ENCODE measurements around the gene C17orf107.

The C17orf107 gene

DNA sequence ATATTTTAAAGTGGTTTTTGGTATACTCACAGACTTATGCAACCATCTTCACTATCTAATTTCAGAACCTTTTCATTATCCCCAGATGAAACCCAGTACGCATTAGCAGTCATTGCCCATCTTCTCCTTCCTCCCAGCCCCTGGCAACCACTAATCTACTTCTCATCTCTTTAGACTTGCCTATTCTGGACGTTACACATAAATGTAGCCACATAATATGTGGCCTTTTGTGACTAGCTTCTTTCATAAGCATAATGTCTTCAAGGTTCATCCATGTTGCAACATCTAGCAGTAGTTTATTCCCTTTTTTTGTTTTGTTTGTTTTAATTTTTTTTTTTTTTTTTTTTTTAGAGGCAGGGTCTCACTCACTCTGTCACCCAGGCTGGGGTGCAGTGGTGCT is 28.5 kb upstream of the C17orf107 start:
- in situ Hi-C loops (cut with HindIII; ENCODE audit: low sequenced_read_pairs) = no loop called here

- in situ Hi-C loops (cut with HindIII; ENCODE audit: low sequenced_read_pairs) = no loop called here
Measured at GRCh38 chr17:4872786-4873185, 26.6 kb upstream of the C17orf107 start.

- in situ Hi-C loops (cut with HindIII; ENCODE audit: low sequenced_read_pairs) = no loop called here
Measured at GRCh38 chr17:4877089-4877488, 22.2 kb upstream of the C17orf107 start.

GRCh38 chr17:4879601-4880000 is 19.7 kb upstream of the C17orf107 start:
- in situ Hi-C loops (cut with HindIII; ENCODE audit: low sequenced_read_pairs) = no loop called here

DNA sequence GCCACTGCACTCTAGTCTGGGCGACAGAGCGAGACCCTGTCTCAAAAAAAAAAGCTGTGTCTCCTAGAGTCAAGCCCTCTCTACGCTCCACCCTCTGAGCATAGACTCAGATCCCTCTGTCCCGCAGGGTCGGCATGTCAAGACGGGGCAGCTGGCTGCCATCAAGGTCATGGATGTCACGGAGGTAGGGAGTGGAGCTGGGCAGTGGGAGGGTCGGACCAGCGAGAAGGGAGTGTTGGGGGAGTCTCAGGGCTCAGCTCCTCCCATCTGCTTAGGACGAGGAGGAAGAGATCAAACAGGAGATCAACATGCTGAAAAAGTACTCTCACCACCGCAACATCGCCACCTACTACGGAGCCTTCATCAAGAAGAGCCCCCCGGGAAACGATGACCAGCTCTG is 18.5 kb upstream of the C17orf107 start:
- in situ Hi-C loops (cut with HindIII; ENCODE audit: low sequenced_read_pairs) = no loop called here

DNA sequence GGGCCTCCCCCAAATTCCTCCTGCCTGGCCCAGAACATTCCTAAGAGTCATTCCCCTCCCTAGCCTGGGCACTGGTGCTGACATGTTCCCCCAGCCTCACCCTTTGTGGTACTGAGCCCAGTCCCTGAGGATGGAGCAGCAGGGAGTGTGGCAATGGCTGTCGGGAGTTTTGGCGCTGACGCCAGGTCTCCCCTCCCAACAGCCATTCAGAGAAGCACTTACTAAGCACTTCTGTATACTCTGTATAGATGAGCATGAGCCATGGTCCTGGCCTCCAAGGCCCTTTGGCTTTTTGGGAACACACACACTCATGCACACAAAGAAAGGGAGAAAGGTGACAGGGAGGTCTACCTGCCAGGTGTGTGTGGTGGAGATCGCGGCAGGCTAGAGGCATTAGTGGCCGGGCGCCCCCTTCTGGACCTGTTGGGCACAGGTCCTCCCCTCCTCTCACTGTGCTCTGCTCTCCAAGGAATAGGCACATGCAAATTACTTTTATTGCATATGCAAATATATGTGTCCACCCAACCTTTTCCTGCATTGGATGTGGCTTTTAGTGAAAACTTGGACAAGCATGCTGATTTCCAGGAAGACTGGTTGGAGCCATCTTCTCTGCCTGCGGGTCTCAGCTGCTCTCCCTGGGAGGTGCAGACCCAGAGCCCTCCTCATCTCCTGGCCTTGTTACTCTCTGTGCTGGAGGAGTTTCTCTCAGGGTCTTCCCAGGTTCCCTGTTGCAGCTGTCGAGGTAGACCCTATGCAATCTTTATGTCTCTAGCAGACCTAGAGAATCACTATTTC is 17.4 kb upstream of the C17orf107 start:
- in situ Hi-C loops (cut with HindIII; ENCODE audit: low sequenced_read_pairs) = no loop called here

DNA sequence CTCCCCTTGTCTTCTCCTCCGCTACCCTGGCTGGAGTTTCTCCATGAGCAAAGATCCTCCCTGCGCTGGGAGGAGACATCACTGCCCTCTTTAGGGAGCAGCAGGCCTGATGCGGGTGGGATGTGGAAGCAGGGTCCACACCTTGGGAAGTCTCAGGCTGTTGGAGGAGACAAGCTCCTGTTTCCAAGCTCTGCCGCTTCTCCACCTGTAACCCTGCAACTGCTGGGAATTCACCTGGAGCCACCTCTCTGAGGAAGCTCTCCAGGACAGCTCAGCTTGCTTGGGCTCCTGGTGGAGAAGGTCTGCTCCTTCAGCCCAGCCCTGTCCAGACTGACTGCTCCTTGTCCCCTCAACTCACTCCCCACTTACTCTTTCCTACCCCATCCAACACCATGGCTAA is 14.8 kb upstream of the C17orf107 start:
- in situ Hi-C loops (cut with HindIII; ENCODE audit: low sequenced_read_pairs) = no loop called here

- in situ Hi-C loops (cut with HindIII; ENCODE audit: low sequenced_read_pairs) = no loop called here
Measured at GRCh38 chr17:4886830-4887229, 12.5 kb upstream of the C17orf107 start.

DNA sequence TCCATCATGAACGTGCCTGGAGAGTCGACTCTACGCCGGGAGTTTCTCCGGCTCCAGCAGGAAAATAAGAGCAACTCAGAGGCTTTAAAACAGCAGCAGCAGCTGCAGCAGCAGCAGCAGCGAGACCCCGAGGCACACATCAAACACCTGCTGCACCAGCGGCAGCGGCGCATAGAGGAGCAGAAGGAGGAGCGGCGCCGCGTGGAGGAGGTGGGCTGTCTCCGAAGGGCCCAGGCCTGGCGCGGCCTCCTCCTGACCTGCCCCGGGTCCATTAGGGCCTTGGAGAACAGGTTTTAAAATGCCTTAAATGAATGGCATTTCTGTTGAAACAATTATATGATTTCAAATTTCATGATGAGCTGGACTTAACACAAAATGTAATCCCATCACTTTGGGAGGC is 11.8 kb upstream of the C17orf107 start:
- in situ Hi-C loops (cut with HindIII; ENCODE audit: low sequenced_read_pairs) = no loop called here

DNA sequence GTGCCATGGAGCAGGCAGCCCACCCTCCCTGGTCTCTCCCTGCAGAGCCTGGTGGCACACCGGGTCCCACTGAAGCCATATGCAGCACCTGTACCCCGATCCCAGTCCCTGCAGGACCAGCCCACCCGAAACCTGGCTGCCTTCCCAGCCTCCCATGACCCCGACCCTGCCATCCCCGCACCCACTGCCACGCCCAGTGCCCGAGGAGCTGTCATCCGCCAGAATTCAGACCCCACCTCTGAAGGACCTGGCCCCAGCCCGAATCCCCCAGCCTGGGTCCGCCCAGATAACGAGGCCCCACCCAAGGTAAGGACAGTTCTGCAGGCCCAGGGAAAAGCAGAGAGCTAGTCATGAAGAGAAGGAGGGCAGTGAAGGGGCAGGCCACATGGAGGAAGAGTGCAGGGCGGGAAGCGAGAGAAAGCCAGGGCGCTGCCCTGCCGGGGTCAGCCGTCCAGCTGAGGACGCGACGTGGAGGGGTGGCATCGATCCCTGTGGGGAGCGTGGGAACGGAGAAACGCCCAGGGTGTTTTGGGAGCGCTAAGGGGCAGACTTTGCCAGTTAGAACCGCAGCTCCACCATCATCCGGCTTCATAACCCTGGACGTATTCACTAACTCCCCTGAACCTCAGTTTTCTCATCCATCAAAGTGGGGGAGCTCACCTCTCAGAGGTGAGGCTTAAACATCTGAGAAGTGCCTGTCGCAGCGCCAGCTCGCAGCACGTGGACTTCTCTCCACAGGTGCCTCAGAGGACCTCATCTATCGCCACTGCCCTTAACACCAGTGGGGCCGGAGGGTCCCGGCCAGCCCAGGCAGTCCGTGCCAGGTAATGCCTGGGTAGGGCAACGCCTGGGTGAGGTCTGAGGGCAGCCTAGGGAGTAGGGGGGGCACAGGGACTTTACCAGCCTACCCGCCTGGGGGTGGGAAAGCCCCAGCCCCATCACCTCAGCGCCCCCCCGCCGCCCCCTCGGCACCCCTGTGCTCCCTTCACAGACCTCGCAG is 7.6 kb upstream of the C17orf107 start:
- in situ Hi-C loops (cut with HindIII; ENCODE audit: low sequenced_read_pairs) = no loop called here

- in situ Hi-C loops (cut with HindIII; ENCODE audit: low sequenced_read_pairs) = no loop called here
Measured at GRCh38 chr17:4892499-4893221, 6.7 kb upstream of the C17orf107 start.

DNA sequence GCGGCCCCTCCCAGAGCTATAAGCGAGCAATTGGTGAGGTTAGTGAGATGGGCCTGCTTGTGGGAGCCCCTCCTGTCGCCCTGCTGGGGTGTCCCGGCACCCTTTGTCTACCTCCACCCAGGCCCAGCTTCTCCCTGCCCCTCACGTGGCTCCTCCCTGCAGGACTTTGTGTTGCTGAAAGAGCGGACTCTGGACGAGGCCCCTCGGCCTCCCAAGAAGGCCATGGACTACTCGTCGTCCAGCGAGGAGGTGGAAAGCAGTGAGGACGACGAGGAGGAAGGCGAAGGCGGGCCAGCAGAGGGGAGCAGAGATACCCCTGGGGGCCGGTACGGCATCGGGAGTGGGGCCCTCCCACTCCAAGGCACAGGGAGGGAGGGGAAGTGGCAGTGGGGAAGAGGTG is 6.1 kb upstream of the C17orf107 start:
- in situ Hi-C loops (cut with HindIII; ENCODE audit: low sequenced_read_pairs) = no loop called here

DNA sequence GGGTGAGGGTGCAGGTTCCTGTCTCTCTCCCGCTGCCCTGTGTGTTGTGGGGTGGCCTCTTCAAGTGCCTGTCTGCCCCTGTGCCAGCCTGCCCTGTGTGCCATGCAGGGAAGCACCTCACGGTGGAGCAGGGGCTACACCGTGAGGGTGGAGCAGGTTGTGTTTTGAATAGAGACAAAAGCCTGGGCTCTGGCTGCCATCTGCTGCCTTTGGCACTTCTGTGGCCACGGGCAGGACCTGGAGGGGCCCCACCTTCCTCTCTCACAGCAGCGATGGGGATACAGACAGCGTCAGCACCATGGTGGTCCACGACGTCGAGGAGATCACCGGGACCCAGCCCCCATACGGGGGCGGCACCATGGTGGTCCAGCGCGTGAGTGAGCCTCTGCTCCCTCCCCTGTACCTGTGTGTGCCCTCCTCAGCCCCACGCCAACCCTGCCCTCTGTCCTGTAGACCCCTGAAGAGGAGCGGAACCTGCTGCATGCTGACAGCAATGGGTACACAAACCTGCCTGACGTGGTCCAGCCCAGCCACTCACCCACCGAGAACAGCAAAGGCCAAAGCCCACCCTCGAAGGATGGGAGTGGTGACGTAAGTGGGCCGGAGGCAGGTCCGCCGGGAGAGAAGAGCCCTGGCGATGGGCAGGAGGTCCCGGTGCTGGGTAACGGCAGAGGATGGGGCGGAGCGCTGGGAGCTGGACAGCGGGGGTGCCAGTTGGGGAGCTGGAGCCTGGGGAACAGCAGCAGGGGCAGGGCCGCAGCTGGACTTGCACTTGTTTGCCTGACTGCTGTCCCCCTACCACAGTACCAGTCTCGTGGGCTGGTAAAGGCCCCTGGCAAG is 5.4 kb upstream of the C17orf107 start:
- in situ Hi-C loops (cut with HindIII; ENCODE audit: low sequenced_read_pairs) = no loop called here

- in situ Hi-C loops (cut with HindIII; ENCODE audit: low sequenced_read_pairs) = no loop called here
Measured at GRCh38 chr17:4895121-4895520, 4.2 kb upstream of the C17orf107 start.

- in situ Hi-C loops (cut with HindIII; ENCODE audit: low sequenced_read_pairs) = no loop called here
Measured at GRCh38 chr17:4895657-4896331, 3.5 kb upstream of the C17orf107 start.

DNA sequence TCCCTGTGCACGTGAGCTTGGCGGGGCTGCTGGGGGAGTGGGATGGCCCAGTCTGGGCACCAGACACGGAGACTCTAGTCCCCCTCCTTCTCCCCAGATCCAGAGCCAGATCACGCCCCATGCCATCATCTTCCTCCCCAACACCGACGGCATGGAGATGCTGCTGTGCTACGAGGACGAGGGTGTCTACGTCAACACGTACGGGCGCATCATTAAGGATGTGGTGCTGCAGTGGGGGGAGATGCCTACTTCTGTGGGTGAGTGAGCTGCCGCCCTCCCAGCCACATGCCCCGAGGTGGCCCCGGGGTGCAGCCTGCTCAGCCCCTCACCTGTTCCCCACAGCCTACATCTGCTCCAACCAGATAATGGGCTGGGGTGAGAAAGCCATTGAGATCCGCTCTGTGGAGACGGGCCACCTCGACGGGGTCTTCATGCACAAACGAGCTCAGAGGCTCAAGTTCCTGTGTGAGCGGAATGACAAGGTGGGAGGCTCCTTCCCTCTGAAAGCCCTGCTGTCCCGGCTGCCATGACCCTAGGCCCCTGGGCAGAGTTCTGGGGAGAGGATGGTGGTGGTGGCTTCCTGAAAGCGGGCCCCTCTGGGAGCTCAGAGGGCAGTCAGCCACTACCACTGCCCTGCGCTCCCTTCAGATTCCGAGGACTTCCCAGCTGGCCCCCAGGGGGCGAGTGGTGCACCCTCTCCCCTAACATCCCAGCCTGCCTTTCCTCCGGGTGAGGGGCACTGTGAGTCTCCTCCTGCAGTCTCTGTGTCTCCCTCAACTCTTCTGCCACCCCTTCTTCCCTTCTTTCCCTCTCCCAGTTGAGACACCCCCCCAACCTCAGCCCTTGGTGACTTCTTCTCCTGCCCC is 2.8 kb upstream of the C17orf107 start:
- in situ Hi-C loops (cut with HindIII; ENCODE audit: low sequenced_read_pairs) = no loop called here

DNA sequence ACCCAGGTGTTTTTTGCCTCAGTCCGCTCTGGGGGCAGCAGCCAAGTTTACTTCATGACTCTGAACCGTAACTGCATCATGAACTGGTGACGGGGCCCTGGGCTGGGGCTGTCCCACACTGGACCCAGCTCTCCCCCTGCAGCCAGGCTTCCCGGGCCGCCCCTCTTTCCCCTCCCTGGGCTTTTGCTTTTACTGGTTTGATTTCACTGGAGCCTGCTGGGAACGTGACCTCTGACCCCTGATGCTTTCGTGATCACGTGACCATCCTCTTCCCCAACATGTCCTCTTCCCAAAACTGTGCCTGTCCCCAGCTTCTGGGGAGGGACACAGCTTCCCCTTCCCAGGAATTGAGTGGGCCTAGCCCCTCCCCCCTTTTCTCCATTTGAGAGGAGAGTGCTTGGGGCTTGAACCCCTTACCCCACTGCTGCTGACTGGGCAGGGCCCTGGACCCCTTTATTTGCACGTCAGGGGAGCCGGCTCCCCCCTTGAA is 2.1 kb upstream of the C17orf107 start:
- in situ Hi-C loops (cut with HindIII; ENCODE audit: low sequenced_read_pairs) = no loop called here

DNA sequence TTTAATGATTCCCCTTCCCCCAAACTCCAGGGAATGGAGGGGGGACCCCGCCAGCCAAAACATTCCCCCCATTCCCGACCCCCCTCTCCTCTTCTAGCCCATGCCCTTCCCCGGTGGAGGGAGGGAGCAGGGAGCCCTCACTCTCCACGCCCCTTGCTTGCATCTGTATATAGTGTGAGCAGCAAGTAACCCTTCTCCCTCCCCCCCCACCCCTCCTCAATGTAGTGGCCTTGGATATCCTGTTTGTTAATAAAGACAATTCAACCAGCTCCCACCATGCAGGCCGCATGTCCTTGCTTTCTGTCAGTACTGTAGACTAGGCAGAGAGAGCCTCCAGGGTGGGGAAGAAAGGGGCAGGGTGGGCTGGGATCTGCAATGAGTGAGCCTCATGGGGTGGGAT is 1.6 kb upstream of the C17orf107 start:
- in situ Hi-C loops (cut with HindIII; ENCODE audit: low sequenced_read_pairs) = no loop called here

GRCh38 chr17:4898351-4898750 is 985 bp upstream of the C17orf107 start:
- in situ Hi-C loops (cut with HindIII; ENCODE audit: low sequenced_read_pairs) = no loop called here
